GM12874 (cell line): ENCODE measurements around the gene DNAH9.

ENCODE experiments used
- TF ChIP-seq, protein P1 (sequence below): IDR thresholded peaks from 2 replicates; pipeline ENCODE4 v1.5.1; 2011; ENCODE audit warnings: low read depth, mild to moderate bottlenecking, control low read depth, low read length, moderate library complexity; ENCODE audit not compliant: insufficient read depth

DNAH9 gene

DNA sequence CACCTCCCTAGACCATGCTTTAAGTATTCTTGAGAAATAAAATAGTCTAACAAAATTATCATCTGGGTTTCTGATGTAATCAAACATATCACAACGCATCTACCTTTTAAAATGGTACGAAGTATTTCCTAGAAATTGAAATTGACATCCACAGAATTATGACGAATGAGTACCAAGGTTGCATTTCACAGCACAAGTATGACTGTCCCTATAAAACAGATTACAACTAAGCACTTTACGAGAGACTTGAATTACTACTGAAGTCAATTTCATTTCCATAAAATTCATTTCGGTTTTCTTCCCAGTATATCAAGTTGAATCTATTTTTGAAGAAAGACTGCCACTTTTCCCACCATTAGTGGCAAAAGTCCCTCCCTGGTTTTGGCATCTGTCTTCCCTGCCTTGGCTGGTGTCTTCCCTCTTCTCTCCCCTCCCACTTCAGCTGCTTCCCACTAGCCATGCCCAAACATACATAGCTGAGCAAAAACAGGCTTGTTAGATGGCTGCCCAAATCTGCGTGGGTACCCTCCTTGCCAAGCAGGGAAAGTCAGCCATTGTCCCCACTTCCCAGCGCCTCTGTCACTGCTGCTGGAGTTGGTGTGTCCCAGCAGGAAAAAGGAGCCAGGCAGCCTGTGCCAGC is 29.2 kb downstream of the DNAH9 start:
- TF ChIP-seq, protein P1, sequence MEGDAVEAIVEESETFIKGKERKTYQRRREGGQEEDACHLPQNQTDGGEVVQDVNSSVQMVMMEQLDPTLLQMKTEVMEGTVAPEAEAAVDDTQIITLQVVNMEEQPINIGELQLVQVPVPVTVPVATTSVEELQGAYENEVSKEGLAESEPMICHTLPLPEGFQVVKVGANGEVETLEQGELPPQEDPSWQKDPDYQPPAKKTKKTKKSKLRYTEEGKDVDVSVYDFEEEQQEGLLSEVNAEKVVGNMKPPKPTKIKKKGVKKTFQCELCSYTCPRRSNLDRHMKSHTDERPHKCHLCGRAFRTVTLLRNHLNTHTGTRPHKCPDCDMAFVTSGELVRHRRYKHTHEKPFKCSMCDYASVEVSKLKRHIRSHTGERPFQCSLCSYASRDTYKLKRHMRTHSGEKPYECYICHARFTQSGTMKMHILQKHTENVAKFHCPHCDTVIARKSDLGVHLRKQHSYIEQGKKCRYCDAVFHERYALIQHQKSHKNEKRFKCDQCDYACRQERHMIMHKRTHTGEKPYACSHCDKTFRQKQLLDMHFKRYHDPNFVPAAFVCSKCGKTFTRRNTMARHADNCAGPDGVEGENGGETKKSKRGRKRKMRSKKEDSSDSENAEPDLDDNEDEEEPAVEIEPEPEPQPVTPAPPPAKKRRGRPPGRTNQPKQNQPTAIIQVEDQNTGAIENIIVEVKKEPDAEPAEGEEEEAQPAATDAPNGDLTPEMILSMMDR: no peak

- TF ChIP-seq, protein P1: no peak
Observed at GRCh38 chr17:11628374-11628773, 30.1 kb downstream of the DNAH9 start.

DNA sequence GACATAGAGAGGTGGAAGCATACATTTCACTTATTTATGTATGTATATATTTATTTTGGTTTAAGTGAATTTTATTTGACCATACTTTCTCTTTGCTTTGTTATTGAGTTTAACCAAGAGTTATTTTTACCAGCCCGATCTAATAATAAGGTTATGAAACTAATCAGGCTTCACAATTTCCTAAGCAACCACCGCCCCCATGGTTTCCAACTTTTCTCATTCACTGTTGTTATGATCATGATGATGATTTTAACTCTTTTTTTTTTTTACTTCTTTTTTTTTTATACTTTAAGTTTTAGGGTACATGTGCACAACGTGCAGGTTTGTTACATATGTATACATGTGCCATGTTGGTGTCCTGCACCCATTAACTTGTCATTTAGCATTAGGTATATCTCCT is 30.6 kb downstream of the DNAH9 start:
- TF ChIP-seq, protein P1: no peak

GRCh38 chr17:11636771-11637170 is 38.5 kb downstream of the DNAH9 start:
- TF ChIP-seq, protein P1: no peak

DNA sequence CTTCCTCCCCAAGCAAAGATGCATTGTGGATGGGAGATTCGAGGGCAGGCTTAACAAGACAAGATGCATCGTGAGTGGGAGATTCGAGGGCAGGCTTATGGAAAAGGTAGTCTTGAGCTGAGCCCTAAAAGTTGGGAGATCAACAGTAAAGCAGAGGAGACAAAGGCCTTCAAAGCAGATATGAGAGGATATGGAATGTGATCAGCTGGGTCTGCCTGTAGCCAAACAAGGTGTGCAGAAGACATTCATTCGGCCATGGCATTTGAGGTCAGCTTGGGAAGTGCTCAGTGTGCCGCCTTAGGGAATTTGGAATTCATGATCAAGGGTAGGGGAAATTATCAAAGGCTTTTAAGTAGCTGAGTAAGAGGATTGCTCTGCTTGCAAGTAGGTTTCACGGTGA is 39.5 kb downstream of the DNAH9 start:
- TF ChIP-seq, protein P1: no peak

GRCh38 chr17:11638700-11639265 is 40.5 kb downstream of the DNAH9 start:
- TF ChIP-seq, protein P1: no peak

- TF ChIP-seq, protein P1: no peak
Observed at GRCh38 chr17:11639736-11640462, 41.6 kb downstream of the DNAH9 start.
